Breast epithelium (tissue), 3 donors: Measurements from ENCODE around the gene TRIM46.

Experiments
- POLR2A ChIP-seq: fragments of 450-650 bp; IDR thresholded peaks from one replicate; pipeline ENCODE4 v1.6.1; 2016; ENCODE audit warnings: antibody characterized with exemption, mild to moderate bottlenecking, moderate library complexity
- POLR2AphosphoS5 ChIP-seq, 3 donors: sonication (generic); formaldehyde crosslinking; IDR thresholded peaks; one replicate each; pipeline ENCODE4 v1.6.1; 2017; ENCODE audit warnings: antibody characterized with exemption in 3 of 3
- TF ChIP-seq, protein P1 (sequence below), 3 donors: fragments of 450-650 bp; IDR thresholded peaks; one replicate each; pipeline ENCODE4 v1.5.1; 2016 to 2017; ENCODE audit warnings: antibody characterized with exemption in 3 of 3, mild to moderate bottlenecking in 3 of 3, moderate library complexity in 3 of 3

DNA sequence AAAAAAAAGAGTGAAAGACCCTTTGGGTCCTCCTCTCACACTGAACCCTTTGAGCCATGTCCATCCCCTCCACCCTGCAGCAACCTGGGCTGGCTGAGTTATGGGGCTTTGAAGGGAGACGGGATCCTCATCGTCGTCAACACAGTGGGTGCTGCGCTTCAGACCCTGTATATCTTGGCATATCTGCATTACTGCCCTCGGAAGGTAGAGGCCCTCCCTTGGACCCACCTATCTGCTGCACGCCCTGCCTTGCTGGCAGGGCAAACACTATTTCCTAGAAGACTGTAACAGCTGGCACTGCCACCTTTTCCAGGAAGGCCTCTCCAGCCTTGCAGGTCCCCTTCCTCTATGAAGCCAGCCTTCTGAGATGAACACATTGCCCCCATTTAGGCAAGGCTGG lies 36.9 kb upstream of the TRIM46 start:
- TF ChIP-seq POLR2A (no peak), POLR2AphosphoS5 (IDR thresholded peaks at IDR 0.05) (no peak)
- TF ChIP-seq, protein P1, sequence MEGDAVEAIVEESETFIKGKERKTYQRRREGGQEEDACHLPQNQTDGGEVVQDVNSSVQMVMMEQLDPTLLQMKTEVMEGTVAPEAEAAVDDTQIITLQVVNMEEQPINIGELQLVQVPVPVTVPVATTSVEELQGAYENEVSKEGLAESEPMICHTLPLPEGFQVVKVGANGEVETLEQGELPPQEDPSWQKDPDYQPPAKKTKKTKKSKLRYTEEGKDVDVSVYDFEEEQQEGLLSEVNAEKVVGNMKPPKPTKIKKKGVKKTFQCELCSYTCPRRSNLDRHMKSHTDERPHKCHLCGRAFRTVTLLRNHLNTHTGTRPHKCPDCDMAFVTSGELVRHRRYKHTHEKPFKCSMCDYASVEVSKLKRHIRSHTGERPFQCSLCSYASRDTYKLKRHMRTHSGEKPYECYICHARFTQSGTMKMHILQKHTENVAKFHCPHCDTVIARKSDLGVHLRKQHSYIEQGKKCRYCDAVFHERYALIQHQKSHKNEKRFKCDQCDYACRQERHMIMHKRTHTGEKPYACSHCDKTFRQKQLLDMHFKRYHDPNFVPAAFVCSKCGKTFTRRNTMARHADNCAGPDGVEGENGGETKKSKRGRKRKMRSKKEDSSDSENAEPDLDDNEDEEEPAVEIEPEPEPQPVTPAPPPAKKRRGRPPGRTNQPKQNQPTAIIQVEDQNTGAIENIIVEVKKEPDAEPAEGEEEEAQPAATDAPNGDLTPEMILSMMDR (IDR thresholded peaks at IDR 0.05) = no peak
